ENCODE measurements around the gene HDLBP.

Gene HDLBP

DNA sequence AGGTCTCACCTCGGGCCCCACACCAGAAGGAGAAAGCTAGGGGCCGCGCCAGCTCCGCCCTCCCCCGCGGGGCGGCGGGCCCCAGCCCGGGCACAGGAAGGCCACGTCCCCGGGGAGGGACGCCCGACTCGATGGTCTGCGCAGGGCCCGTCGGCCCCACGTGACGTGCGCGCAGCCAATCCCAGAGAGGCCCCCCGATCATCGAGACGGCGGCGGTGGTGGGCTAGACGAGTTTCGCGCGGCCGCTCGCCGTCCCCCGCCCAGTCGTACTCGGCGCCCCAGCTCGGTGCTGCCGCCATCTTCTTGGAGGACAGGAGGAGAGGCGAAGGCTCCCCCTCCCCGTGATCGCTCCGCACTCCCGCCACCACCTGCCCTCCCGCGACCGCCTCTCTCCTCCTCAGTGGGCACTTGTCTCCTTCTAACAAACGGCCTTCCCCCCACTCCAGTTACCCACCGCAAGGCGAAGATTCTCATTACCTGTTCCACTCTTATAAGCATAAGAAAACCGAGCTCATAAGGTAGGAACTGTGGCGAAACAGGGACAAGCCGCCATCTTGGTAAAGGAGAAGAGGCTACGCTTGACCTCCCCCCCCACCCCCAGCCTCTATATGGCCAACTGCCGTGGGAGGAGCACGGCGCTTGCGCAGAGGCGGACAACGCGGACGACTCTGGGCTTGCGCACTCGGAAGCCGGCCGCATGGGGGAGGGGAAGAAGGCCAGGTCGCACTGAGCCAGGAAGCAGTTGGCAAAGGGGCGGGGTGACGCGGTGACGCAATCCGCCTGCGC is at the start of gene HDLBP:
TSS of gene HDLBP (minus strand) at position 580 of the 786 bp plus-strand sequence. CDS start 48,803 bp downstream, outside the sequence.
- TF ChIP-seq, protein P1, sequence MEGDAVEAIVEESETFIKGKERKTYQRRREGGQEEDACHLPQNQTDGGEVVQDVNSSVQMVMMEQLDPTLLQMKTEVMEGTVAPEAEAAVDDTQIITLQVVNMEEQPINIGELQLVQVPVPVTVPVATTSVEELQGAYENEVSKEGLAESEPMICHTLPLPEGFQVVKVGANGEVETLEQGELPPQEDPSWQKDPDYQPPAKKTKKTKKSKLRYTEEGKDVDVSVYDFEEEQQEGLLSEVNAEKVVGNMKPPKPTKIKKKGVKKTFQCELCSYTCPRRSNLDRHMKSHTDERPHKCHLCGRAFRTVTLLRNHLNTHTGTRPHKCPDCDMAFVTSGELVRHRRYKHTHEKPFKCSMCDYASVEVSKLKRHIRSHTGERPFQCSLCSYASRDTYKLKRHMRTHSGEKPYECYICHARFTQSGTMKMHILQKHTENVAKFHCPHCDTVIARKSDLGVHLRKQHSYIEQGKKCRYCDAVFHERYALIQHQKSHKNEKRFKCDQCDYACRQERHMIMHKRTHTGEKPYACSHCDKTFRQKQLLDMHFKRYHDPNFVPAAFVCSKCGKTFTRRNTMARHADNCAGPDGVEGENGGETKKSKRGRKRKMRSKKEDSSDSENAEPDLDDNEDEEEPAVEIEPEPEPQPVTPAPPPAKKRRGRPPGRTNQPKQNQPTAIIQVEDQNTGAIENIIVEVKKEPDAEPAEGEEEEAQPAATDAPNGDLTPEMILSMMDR (IDR thresholded peaks at IDR 0.05) = no peak
- DNase-seq (ENCODE audit: low spot score) = peak; percentile 100
- Histone ChIP-seq H3K4me3 (peak within 1 kb of the TSS; percentile 86), H3K27ac (peak within 1 kb of the TSS; percentile 90 to 96)

GRCh38 chr2:241364781-241365180 is 49.3 kb upstream of the HDLBP start:
- TF ChIP-seq, protein P1 (IDR thresholded peaks at IDR 0.05) = no peak
- DNase-seq (ENCODE audit: low spot score) = no peak
- Histone ChIP-seq H3K4me3 (no peak overlapping the region), H3K27ac (no peak overlapping the region)

DNA sequence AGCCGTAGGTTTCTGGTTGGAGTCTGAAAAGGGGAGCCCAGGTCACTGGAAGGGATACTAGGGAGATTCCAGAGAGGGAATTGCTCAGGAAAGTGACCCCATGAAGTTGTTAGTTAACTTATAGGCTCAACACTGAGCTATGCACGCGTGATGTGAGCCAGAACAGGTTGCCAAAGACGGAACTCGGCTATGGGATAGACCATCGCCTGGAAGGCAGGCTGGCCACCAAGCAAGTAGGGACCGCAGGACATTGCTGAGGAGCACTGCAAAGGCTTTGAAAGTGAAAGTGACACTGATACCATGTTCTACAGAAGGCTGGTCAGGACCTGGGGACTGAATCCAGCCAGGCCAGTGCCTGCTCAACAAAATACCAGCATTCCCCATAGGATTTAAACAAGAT is 48.0 kb upstream of the HDLBP start:
- H3K4me3 ChIP-seq = peak overlapping the region; percentile 9
- TF ChIP-seq, protein P1 (IDR thresholded peaks at IDR 0.05) = no peak
- peak overlapping the region; percentile 6 to 49 for H3K27ac ChIP-seq
- no peak for DNase-seq (ENCODE audit: low spot score)

DNA sequence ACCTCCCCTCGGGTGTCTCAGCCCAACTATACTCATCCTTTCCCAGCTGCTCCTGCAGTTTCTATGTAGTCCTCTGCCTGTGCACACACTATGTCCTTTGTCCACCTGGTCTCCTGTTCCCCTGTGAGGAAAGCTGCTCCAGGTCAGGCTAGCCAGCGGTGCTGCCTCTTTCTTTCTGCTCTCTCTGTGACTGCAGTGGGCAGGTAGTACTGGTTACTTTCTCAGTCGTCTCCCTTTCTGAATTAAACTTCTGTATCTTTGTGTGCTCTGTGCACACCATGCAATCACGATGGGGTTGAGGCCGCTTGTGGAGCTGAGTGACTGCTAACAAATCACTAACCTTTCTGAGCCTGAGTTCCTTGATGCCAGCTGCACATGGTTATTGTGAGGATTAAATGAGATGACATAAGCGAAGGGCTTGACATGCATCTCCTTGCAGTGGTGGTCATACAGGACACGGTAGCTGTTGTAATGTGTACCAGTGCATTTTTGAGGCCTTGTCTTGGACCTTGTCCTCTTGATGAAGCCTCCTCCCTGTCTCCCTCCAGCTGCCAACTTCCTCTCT is 44.1 kb upstream of the HDLBP start:
- TF ChIP-seq, protein P1 (IDR thresholded peaks at IDR 0.05) = no peak
- Histone ChIP-seq H3K4me3 (no peak overlapping the region), H3K27ac (no peak overlapping the region)
- no peak for DNase-seq (ENCODE audit: low spot score)

DNA sequence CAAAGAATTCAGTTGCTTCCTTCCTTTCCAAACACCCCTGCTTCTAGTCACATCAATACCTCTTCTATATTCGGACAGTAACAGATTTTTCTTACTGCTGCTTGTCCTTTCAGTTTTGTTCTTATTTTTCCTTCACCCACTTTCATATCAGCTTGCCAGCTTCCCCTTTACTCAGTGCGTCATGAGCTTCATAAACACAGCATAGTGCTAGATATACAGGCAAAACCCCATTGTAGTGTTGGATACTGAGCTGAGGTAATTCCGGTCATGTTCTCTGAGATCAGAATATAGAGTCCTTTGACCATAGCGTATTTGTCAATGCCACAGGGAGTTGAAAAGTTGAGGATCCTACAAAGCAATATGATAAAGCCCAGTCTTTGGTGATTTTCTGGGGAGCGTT is 43.0 kb upstream of the HDLBP start:
- DNase-seq (ENCODE audit: low spot score) = no peak
- no peak overlapping the region for H3K27ac ChIP-seq
- no peak overlapping the region for H3K4me3 ChIP-seq
- TF ChIP-seq, protein P1 (IDR thresholded peaks at IDR 0.05) = no peak

DNA sequence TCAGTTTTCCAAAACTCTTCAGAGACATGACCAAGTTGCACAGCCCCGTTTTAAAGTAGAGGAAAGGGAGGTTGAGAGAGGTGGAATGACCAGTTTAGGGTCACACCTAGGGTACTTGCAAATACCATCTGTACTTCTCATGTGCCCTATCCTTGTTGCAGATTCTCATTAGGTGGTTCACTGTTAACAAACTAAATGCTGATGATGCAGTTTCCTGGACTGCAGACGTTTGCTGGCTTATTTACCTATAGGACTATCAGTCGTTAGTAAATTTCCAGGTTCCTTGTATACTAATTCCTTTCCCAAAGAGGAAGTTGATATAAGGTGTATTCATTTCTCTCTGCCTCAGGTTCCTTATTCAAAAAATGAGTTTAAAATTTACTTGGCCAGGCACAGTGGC is 42.1 kb upstream of the HDLBP start:
- DNase-seq (ENCODE audit: low spot score) = no peak
- H3K4me3 ChIP-seq = peak overlapping the region; percentile 90
- TF ChIP-seq, protein P1 (IDR thresholded peaks at IDR 0.05) = no peak
- no peak overlapping the region for H3K27ac ChIP-seq

DNA sequence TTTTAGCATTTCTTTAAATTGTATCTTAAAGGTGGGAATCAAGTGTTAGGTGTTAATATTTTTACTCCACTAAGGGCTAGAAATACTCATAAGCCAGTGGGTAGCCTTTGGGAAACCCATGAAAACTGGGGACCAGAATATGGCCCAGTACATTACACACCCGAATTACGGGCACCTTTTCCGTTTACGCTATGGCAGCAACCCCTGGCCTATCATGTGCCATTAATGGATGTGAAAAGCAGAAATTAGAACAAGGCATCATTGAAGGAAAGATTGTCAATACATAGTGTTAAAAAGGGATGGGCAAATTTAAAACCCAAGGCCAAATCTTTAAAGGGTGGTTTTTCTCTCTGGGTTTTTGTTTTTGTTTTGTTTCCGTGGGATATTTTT is 41.4 kb upstream of the HDLBP start:
- no peak for DNase-seq (ENCODE audit: low spot score)
- peak overlapping the region; percentile 90 for H3K4me3 ChIP-seq
- TF ChIP-seq, protein P1 (IDR thresholded peaks at IDR 0.05) = no peak
- peak overlapping the region; percentile 86 to 96 for H3K27ac ChIP-seq

All from coronary artery (tissue), 2 donors.